HG02610 (cell line): ENCODE measurements around the gene NELFCD.
A peak's percentile ranks its signal among the peaks of the same experiment; 100 is the strongest.
"Not testable (repeated sequence)": the region's sequence is repeated elsewhere in the genome, so short reads cannot be mapped to it uniquely, and the experiment has no call there.

Source experiments
- ATAC-seq: cut with Tn5 transposase; IDR thresholded peaks from one replicate; pipeline ENCODE4 v1.9.1; 2021; ENCODE audit warnings: mild to moderate bottlenecking, moderate library complexity; ENCODE audit not compliant: unreplicated experiment

Gene NELFCD

DNA sequence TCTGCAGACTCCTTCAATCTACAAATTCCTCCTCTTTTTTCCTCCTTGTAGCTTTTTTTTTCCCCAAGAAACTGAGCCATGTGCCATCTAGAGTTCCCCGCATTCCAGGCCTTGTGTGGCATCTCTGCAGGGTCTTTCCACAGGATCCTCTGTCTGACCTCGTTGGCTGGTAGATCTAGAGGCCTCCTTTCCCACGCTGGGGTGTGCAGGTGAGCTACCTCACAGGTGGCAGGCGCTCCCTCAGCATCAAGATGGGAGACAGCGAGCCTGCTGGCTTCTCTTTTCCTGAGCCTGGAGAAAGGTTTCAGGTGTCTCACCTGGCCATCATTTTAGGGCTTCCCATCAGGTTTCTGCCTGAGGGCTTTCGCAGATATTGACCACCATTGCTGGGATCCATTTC lies 9.6 kb upstream of the NELFCD start:
- ATAC-seq = no peak

DNA sequence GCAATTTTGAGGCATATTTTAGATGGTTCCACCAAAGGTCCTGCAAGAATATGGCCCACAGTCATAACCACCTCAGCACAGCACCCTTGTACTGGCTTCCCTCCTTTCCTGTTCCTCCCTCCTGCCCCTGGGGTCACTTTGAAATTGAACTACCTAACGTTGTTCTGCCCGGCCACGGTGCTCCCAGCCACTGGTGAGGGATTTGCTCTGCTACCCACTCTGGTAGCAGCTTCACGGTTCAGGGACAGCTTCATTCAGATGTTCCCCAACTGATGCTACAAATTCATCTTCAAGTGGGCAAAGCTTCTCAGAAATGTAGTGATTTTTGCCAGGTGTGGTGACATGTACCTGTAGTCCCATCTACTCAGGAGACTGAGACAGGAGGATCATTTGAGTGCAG lies 7.9 kb upstream of the NELFCD start:
- no peak for ATAC-seq

DNA sequence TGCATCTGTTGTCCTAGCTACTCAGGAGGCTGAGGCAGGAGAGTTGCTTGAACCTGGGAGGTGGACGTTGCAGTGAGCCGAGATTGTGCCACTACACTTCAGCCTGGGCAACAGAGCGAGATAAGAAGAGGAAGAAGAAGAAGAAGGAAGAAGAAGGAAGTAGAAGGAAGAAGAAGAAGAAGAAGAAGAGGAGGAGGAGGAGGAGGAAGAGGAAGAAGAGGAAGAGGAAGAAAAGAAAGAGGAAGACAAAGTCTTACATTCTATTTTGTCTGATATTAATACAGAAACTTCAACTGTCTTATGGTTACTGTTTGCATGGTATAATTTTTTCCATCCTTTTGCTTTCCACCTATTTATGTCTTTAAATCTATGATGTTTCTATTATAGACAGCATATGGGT lies 7.2 kb upstream of the NELFCD start:
- ATAC-seq = no peak

DNA sequence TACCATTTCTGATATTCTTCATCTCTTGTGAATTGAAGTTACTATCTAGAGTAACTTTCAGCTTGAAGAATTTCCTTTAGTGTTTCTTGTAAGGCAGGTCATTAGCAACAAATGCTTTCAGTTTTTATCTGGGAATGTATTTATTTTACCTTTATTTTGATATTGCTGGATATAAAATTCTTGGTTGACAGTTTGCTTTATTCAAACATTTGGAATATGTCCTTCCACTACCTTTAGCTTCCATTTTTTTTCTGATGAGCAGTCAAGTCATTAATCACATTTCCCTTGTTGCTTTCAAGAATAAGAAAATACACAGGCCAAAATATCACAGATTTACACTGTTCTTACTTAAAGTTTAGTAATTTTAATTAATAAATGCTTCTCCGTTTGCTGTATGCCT lies 5.7 kb upstream of the NELFCD start:
- ATAC-seq = no peak

DNA sequence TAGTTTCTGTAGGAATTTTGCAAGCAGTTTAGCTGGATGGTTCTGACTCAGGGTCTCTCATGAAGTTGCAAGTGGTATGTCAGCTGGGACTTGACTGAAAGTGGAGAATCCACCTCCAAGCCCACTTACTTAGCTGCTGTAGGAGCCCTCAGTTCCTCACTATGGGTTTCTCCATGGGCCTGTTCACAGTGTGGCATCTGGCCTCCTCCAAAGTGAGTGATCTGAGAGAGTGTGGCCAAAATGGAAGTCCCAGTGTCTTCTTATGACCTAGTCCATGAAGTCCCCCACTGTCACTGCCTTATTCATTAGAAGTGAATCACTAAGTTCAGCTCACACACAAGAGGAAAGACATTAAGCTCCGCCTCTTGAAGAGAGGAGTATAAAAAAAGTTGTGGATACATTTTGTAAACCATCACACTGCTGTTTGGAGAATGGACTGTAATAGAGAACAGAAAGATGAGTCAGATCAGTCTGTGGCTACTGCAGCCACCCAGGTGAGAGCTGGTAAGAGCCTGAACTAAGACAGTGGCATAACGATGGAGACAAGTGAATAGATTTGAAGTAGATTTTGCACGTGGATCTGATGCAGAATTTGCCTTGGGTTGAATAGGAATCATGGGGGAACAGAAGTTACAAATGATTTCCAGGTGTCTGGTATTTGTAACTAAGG lies 4.9 kb upstream of the NELFCD start:
- peak; percentile 51 for ATAC-seq

DNA sequence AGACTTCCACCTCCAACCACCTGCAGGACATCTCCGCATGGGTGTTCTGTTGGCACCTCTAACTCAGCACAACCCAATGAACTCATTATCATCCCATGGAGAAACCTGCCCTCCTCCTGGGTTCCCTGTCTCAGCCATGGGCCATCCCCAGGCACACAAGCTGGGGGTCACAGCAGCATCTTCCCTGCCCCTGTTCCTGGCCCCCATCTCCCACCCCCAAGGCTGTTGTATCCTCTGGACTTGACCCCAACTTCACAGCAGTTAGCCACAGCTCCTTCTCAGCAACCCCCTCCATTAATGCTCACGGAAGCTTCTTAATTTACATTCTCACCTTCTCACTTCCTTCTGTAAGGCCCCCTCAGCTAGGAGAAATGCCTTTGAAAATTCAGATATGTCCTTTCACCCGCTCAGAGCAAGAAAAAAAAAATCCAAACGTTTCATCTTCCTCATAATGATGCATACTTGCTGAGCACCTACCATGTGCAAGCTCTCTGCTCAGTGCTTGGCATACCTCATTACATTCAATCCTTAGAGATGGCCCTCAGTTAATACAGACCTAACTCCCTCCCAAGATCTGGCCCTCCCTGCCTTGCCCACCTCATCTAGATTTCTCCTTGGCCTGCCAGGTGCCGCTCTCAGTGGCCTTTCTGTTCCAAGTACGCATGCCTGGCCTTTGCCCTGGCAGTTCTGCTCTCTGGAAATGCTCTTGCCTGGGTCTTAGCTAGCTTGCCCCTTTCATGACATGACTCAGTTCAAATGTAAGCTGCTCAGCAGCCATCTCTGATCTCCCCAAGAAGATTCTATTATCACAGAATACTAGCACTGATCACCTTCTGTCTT lies 2.5 kb upstream of the NELFCD start:
- ATAC-seq = no peak

DNA sequence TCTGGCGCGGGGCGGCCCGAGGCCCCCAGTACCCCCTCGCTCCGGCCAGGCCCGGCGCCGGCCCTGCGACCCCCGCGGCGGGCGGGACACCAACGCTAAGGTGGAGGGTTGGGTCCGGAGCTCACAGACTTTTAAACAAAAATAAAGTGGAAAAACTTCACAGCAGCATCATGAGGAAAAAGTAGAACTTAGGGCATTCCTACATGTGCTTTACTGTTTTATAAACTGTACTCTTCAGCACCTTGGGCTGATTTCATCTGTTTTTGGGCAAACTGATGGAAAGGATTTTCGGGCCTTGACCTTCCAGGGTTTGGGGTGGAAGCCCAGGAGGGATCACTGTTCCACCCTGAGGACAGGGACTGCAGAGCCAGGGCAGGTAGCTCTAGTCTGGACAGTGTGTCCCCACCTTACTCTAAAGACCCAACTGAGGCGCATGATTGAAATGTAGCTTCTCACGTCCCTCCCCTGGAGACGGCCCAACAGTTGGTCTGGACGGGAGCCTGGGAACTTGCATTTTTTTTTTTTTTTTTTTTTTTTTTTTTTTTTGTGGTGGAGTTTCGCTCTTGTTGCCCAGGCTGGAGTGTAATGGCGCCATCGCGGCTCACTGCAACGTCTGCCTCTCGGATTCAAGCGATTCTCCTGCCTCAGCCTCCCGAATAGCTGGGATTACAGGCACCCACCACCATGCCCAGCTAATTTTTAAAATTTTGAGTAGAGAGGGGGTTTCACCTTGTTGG lies 740 bp downstream of the NELFCD start:
- ATAC-seq = no peak

DNA sequence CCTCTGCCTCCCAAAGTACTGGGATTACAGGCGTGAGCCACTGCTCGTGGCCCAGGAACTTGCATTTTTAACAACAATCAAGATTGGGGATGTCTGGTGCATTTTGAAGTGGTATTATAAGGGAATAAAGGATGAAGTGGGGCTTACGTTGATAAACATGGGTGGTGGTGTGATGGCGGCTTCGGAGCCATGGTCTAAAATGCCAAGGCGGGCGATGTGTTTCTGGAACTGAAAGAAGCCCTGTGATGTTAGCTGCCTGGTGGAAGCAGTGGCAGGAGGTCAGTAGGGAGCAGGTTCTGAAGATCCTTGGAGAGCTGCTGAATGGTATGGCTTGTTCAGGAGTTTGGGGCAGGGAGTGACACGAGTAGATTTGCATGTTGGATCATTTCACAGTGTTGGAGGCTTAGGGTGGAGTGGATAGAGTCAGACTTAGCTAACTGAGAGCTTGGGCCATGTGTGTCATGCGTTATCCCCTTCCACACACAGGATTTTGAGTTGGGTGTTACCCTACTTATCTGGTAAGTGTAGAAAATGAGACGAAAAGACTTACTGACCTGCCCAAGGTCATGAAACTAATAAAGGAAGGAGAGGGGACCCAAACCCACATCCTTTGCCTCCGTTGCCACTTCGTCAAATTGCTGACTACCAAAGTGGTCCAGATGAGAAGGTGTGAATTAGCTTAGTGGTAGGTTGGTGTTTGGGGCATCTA lies 1.5 kb downstream of the NELFCD start:
- no peak for ATAC-seq

DNA sequence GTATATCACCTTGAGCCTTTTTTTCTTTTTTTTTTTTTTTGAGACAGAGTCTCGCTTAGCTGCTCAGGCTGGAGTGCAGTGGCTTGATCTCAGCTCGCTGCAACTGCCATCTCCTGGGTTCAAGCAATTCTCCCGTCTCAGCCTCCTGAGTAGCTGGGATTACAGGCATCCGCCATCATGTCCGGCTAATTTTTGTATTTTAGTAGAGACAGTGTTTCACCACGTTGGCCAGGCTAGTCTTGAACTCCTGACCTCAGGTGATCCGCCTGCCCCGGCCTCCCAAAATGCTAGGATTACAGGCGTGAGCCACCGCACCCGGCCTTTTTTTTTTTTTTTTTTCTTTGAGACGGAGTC lies 2.0 kb downstream of the NELFCD start:
- not testable (repeated sequence) for ATAC-seq

DNA sequence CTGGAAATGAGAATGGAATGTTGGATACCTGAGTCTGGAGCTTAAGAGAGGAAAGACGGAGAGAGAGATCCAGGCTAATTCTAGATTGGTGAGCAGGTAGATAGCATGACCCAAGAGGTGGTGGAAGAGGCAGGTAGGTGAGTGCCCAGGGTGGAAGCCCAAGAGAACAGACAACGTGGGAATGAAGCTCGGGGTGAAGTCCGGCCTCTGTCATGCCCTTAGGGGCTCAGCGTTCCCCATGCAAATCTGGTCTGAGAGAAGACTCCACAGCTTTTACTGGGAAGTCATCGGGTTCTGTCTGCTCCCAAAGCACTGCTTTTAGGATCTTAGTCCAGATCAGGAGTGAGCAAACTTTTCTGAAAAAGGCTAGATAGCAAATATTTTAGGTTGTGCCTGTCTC lies 3.6 kb downstream of the NELFCD start:
- ATAC-seq = no peak

DNA sequence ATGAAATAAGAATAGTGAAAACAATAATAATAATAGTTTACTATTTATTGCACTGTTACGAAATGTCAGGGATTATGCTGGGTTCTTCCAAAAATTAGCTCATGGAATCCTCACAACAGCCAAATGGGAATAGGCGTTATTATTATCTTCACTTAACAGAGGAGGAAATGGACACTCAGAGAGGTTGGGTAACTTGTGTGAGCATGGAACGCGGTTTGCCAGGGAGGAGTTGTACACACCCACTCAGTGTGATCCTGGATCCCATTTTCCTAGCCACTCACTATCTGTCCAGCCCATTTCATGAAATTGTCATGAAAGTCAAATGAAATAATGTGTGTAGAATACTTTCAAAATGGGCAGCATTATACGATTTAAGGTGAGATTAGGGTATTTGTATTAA lies 4.6 kb downstream of the NELFCD start:
- no peak for ATAC-seq

DNA sequence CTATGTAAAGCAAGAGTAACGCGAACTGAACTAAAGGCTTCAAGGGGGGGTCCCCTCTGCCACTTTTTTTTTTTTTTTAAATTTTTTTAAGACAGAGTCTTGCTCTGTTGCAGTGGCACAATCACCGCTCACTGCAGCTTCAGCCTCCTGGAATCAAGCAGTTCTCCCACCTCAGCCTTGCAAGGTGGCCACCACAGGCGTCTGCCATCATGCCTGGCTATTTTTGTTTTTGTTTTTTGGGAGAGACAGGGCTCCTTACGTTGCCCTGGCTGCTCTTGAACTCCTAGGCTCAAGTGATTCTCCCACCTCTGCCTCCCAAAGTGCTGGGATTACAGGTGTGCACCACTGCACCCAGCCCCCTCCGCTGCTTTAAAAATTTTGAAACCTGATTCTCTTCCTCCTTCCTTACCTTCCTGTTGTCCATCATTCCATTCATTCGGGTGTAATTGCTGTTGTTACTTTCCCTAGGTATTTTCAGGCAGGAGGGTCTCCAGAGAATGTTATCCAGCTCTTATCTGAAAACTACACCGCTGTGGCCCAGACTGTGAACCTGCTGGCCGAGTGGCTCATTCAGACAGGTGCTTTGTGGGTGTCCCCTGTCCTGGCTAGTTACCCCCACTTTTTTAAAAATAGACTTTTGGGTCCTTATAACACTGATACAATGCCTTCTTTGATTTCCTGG lies 5.4 kb downstream of the NELFCD start:
- ATAC-seq = no peak

DNA sequence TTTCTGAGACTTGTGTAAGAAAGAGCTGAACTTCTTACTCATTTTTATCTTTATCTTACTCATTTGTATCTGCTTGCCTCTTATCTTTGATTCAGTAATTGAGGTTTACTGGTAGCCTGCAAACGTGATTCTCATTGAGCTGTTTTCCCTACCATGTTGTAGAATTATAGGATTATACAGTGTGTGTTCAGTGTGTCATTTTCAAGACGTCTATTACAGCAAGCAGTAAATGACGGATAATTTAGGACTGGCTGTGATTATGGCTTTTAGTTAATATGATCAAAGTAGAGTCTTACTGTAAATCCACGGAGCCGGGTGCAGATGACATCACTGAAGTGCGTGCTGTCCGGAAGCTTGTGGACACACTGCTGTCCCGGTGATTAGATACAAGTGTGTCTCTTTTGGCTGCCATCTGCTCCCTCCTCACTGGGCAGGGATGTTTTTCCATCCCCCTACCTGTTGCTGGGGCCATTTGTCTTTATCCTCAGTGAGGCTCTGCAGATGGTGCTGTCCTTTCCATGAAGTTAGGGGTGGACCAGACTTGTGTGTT lies 6.0 kb downstream of the NELFCD start:
- no peak for ATAC-seq

DNA sequence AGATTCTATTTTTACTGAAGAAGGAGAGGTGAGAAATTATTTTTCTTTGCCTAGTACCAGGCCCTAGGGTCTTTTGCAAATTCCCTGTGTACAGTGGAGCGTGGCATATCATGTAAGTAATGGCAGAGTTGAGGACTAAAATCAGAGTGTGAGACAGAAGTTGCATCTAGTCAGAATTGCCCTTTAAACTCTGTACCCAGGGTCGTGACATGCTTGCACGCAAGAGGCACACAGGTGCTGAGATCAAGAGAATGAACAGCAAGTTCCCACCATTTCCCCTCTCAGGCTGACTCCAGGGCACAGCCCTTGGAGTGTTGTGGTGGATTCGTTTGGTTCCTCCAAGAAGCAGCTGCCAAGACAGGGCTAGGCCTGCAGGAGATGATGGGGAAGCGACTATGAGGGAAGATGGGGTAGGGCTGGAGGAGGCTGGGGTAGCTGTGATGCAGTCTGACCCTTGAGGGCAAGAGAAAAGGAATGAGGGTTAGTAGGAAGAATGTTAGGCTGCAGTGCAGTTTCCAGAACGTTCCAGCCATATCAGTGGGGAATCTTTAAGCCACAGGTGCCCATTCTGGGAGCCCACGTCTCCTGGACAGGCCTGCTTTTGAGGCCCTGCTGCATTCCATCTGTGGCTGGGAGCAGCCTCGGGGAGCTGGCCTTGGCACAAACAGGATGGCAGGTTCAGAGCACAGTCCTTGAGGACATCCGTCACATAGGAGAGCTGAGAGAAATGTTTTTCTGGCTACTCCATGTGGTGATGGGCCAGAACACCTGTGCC lies 6.9 kb downstream of the NELFCD start:
- ATAC-seq = no peak

DNA sequence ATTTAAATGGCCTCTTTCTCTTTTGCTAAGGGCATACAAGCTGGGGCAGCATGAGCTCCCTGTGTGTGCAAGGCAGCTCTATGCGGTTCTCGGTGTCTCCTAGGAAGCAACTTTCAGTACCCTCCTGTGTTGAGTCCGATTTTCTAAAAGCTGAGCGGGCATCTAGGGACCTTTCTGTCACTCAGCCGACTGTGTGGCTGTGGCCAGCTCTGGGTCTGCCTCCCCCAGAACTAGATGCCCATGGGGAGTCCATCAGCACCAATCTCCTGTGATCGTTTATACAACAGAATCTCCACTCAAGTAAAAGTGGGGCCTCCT lies 7.5 kb downstream of the NELFCD start:
- no peak for ATAC-seq

DNA sequence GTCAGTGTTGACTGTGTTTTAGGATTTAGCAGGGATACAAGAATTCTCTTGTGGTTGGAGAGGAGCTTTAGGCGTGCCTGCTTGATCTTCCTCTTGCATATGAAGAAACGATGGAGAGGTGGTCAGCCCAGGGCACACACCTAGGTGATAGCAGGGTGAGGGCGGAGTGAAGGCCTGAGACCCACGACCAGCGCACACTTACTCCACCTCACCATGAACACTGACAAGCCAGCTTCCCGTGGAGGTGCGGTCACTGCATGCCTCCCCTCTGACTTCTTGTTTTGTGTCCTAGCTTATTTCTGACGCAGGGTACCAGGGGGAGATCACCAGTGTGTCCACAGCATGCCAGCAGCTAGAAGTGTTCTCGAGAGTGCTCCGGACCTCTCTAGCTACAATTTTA lies 8.1 kb downstream of the NELFCD start:
- no peak for ATAC-seq

DNA sequence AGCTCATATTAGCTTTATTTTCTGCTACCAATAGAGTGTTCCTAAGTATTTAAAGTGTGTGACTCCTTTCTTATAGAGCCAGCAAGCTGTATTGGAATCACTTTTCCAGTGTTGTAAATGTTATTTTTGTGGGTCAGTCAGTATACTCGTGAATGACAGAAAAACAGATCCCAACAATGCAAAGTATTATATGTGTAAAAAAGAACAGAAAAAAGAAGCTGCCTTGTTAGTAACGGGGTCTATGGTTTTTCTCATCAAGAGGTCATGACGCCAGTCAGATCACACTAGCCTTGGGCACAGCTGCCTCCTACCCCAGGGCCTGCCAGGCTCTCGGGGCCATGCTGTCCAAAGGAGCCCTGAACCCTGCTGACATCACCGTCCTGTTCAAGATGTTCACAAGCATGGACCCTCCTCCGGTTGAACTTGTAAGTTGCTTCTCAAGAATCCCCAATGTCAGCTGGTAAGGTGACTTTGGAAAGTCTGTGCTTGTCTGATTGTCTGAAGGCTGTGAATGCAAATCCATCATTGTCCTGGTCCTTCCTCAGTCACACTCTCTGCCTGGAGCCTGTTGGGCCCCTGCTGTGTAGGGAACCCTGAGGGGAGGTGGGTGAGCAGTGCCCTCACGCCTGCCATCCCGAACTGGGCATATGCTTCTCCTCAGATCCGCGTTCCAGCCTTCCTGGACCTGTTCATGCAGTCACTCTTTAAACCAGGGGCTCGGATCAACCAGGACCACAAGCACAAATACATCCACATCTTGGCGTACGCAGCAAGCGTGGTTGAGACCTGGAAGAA lies 9.8 kb downstream of the NELFCD start:
- no peak for ATAC-seq

DNA sequence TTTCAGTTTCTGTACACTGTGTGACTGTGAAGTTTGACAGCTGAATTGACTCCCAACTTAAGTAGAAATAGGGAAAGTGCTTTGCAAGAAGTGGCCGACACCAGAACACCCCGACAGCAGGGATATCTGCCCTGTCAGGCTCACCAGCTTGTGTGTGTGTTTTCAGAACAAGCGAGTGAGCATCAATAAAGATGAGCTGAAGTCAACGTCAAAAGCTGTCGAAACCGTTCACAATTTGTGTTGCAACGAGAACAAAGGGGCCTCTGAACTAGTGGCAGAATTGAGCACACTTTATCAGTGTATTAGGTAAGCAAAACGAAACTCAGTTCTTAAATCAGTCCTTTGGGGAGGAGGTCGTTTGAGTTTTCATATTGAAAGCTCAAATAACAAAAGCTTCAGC lies 10.7 kb downstream of the NELFCD start:
- no peak for ATAC-seq

DNA sequence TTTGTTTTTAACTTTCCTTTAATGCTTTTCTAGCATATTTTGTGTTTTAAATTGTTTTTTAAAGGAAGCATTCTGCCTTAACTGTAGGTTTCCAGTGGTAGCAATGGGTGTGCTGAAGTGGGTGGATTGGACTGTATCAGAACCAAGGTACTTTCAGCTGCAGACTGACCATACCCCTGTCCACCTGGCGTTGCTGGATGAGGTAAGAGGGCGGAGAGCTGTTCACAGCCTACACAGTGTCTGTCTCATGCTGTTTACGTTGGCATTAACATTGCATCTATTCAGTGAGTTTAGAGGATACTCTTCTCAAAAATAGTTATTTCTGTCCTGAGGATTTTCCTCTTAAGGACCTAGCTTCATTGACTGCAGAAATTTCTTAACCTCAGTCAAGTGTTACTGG lies 11.9 kb downstream of the NELFCD start:
- no peak for ATAC-seq
